HepG2 (cell line): ENCODE results near the gene TEX22. TPM values are rescaled to one million over a fixed set of nuclear protein-coding genes. Genes with fewer than 3 reads are reported as not detected.
A peak's percentile ranks its signal among the peaks of the same experiment; 100 is the strongest.

Experiments
- ATAC-seq: fragments of 200-7000 bp; cut with Tn5 transposase; 3 replicates; pipeline ENCODE4 v1.9.1; 2020; ENCODE audit warnings: mild to moderate bottlenecking, moderate library complexity
- BruUV-seq: library from RNA; stranded (reverse); fragments of 400-500 nt; replicated peaks from 2 replicates; lab custom pipeline; 2021; lab: Mats Ljungman, UMichigan
- CTCF ChIA-PET: fragments of 300-600 bp; formaldehyde crosslinking; extraction: SDS; loops from one replicate; lab custom pipeline; 2021; ENCODE audit warnings: low total read pairs, inconsistent platforms, low intra/inter-chr PET ratio; lab: Yijun Ruan, JAX
- POLR2A ChIA-PET: fragments of 350-600 bp; sonication (Branson Sonifier 250); formaldehyde crosslinking; loops from one replicate; lab custom pipeline; 2020; ENCODE audit warnings: antibody characterized with exemption, inconsistent platforms; lab: Yijun Ruan, JAX
- DNase-seq: peaks from one replicate; pipeline ENCODE4 v3.0.0-alpha.2; 2015; ENCODE audit warnings: low spot score
- FAIRE-seq: peaks from 3 replicates; lab custom pipeline; 2011; peaks lifted over from hg19 to GRCh38; lab: Jason Lieb, UNC
- H2AFZ ChIP-seq: one replicate; pipeline ENCODE4 v1.6.1; 2011; ENCODE audit warnings: low read length, inconsistent platforms
- H3K27ac ChIP-seq: fragments of 300-600 bp; 3 replicates; pipeline ENCODE4 v1.8.0; 2011; ENCODE audit warnings: mixed run types, mild to moderate bottlenecking, mixed read lengths, low read length, inconsistent platforms; ENCODE audit not compliant: insufficient read depth; ENCODE audit errors: extremely low read length
- H3K27me3 ChIP-seq, 2 experiments: fragments of 200-600 bp in 1 of 2; 2 replicates in 1 of 2; 3 replicates in 1 of 2; pipeline versions ENCODE4 v1.6.0 to v1.8.0; 2011; ENCODE audit warnings: low read length in 2 of 2, mild to moderate bottlenecking in 2 of 2, moderate library complexity in 2 of 2, inconsistent platforms in 1 of 2; ENCODE audit not compliant: insufficient read depth in 2 of 2, control insufficient read depth in 1 of 2
- H3K36me3 ChIP-seq, 2 experiments: fragments of 200-600 bp in 1 of 2; replicated peaks in 1 of 2; 2 replicates in 1 of 2; 3 replicates in 1 of 2; pipeline versions ENCODE4 v1.5.1 to v1.8.0; 2011; ENCODE audit warnings: low read length in 2 of 2, inconsistent platforms in 1 of 2; ENCODE audit not compliant: insufficient read depth in 2 of 2, control insufficient read depth in 1 of 2
- H3K4me1 ChIP-seq: 2 replicates; pipeline ENCODE4 v1.5.1; 2012; ENCODE audit warnings: low read length, inconsistent platforms; ENCODE audit not compliant: insufficient read depth
- H3K4me2 ChIP-seq: 2 replicates; pipeline ENCODE4 v1.6.0; 2011; ENCODE audit warnings: low read depth, low read length, inconsistent platforms
- H3K4me3 ChIP-seq, 3 experiments: fragments of 200-600 bp in 1 of 3; sonication (generic), shearing (Covaris generic) in 1 of 3; replicated peaks in 1 of 3; 2 replicates each; pipeline ENCODE4 v1.5.1; 2011 to 2016; ENCODE audit warnings: low read length in 3 of 3, inconsistent platforms in 2 of 3, low read depth in 2 of 3, mild to moderate bottlenecking in 2 of 3, control low read depth in 1 of 3, mixed read lengths in 1 of 3; ENCODE audit not compliant: insufficient read depth in 1 of 3
- H3K79me2 ChIP-seq: one replicate; pipeline ENCODE4 v1.6.1; 2011; ENCODE audit warnings: low read length, inconsistent platforms; ENCODE audit not compliant: insufficient read depth
- H3K9ac ChIP-seq: 2 replicates; pipeline ENCODE4 v1.6.0; 2011; ENCODE audit warnings: mild to moderate bottlenecking, low read depth, low read length, inconsistent platforms; ENCODE audit not compliant: insufficient read depth
- H3K9me3 ChIP-seq: 2 replicates; pipeline ENCODE4 v1.5.1; 2012; ENCODE audit warnings: mild to moderate bottlenecking, low read length
- H4K20me1 ChIP-seq: 2 replicates; pipeline ENCODE4 v1.6.0; 2011; ENCODE audit warnings: inconsistent platforms, mild to moderate bottlenecking, low read length, moderate library complexity; ENCODE audit not compliant: insufficient read depth
- HOXA3 ChIP-seq: sonication (generic); formaldehyde crosslinking; IDR thresholded peaks from 2 replicates; pipeline ENCODE4 v1.5.0; 2020; ENCODE audit warnings: missing genetic modification reagents
- IRF2 ChIP-seq: IDR thresholded peaks from 2 replicates; pipeline ENCODE4 v1.6.1; 2018; ENCODE audit warnings: missing genetic modification reagents, missing compliant biosample characterization
- MTA1 ChIP-seq: sonication (generic); formaldehyde crosslinking; IDR thresholded peaks from 2 replicates; pipeline ENCODE4 v1.4.0; 2020; ENCODE audit warnings: missing genetic modification reagents, mild to moderate bottlenecking, borderline replicate concordance
- PCBP1 ChIP-seq: fragments of 200-400 bp; formaldehyde crosslinking; IDR thresholded peaks from 2 replicates; pipeline ENCODE4 v1.6.1; 2017; ENCODE audit warnings: mild to moderate bottlenecking, low read depth, low read length, borderline replicate concordance
- STAG1 ChIP-seq: sonication (generic); formaldehyde crosslinking; IDR thresholded peaks from 2 replicates; pipeline ENCODE4 v1.4.0; 2020; ENCODE audit warnings: missing genetic modification reagents
- TAF1 ChIP-seq: sonication (generic); formaldehyde crosslinking; IDR thresholded peaks from 2 replicates; pipeline ENCODE4 v1.4.0; 2020; ENCODE audit warnings: missing genetic modification reagents
- ZFP41 ChIP-seq: sonication (generic); formaldehyde crosslinking; IDR thresholded peaks from 2 replicates; pipeline ENCODE4 v1.4.0; 2020; ENCODE audit warnings: mild to moderate bottlenecking, missing genetic modification reagents, borderline replicate concordance
- ZNF101 ChIP-seq: sonication (generic); formaldehyde crosslinking; IDR thresholded peaks from 2 replicates; pipeline ENCODE4 v1.4.0; 2020; ENCODE audit warnings: mild to moderate bottlenecking, low read depth, missing genetic modification reagents, borderline replicate concordance
- ZNF629 ChIP-seq: sonication (generic); formaldehyde crosslinking; conservative IDR thresholded peaks from 2 replicates; pipeline ENCODE4 v1.5.0; 2020; ENCODE audit warnings: missing genetic modification reagents
- WGBS: methylation state at CpG from one replicate; pipeline ENCODE4 v1.1.6; 2017; ENCODE audit warnings: low lambda C conversion rate; 5-methylcytosine and 5-hydroxymethylcytosine counted together
- in situ Hi-C: cut with HindIII; loops from 2 replicates; pipeline ENCODE4 v1.10.0; 2017; ENCODE audit warnings: low pct_unique_long_range_greater_than_20kb; ENCODE audit not compliant: extremely low pct_ligation_motif_present
- intact Hi-C: fragments of 100-400 bp; cut with micrococcal nuclease; formaldehyde crosslinking; loops from one replicate; pipeline ENCODE4 v1.10.0; 2022; ENCODE audit not compliant: unreplicated experiment
- polyA plus RNA-seq, 8 experiments: library from polyadenylated mRNA; depleted of rRNA in 3 of 8; stranded (reverse) in 7 of 8; unstranded in 1 of 8; fragments of >200 nt; fragmentation: Illumina TruSeq in 4 of 8; extraction: Trizol in 4 of 8; gene quantifications; 2 replicates each; pipeline versions ENCODE4 v1.2.1 to v1.2.3, GENCODE V29; 2011 to 2016; ENCODE audit warnings: low read depth in 4 of 8, missing spikeins in 1 of 8, mixed read lengths in 1 of 8; ENCODE audit not compliant: insufficient read depth in 1 of 8
- total RNA-seq, 5 experiments: library from RNA; depleted of rRNA; stranded (reverse); fragments of >200 nt; fragmentation: Illumina TruSeq; extraction: Trizol; gene quantifications; 2 replicates each; pipeline ENCODE4 v1.2.3, GENCODE V29; 2016; ENCODE audit warnings: low read depth in 1 of 5
- TF ChIP-seq, protein P1 (sequence below): sonication (generic); formaldehyde crosslinking; IDR thresholded peaks from 2 replicates; pipeline ENCODE4 v1.4.0; 2020; ENCODE audit warnings: mild to moderate bottlenecking, missing genetic modification reagents
- TF ChIP-seq, protein P2 (sequence below): sonication (generic); formaldehyde crosslinking; IDR thresholded peaks from 2 replicates; pipeline ENCODE4 v1.9.0; 2022; ENCODE audit warnings: missing genetic modification reagents, mild to moderate bottlenecking, borderline replicate concordance
- TF ChIP-seq, protein P3 (sequence below): sonication (generic); formaldehyde crosslinking; IDR thresholded peaks from 2 replicates; pipeline ENCODE4 v1.4.0; 2020; ENCODE audit warnings: mild to moderate bottlenecking, missing genetic modification reagents

TEX22 gene
- total and polyA plus RNA-seq, 2 of the 13 experiments (the other 11 are each of a cell fraction or from before 2014, with no cell fraction given): 0.07 to 0.27 TPM

GRCh38 chr14:105420974-105421674, 22.8 kb downstream of the TEX22 start:
- intact Hi-C loops (no loop called here), in situ Hi-C loops (loop anchor here (5.0 kb wide), 1 partner anchor 106 kb away; the partner anchor contains the start of gene TMEM121)
- ChIA-PET POLR2A (no interaction called here), CTCF (no interaction called here)
- Histone ChIP-seq H3K4me1 (peaks cover 43% of the 10 kb centered on the region), H3K4me3 (peak overlapping the region; percentile 67 to 88 (median 86)), H3K4me2 (peak overlapping the region; percentile 81), H3K9ac (peak overlapping the region; percentile 89), H3K9me3 (no peaks in the 10 kb centered on the region), H4K20me1 (0 out of 2 replicates have a peak, but pooled peaks cover 2% of the 10 kb centered on the region), H2AFZ (no peak overlapping the region), H3K79me2 (peaks cover 47% of the 10 kb centered on the region), H3K27me3 (no peaks in the 10 kb centered on the region; a peak in 1 of 5 replicates), H3K27ac (peak overlapping the region; percentile 72), H3K36me3 (peaks cover 1 to 9% of the 10 kb centered on the region in 2 experiments; a peak in 2 of 5 replicates)
- DNase-seq (no peak), FAIRE-seq (no peak), ATAC-seq (peak; percentile 9; the same call in 2 of the 3 replicates)
- WGBS: 55% methylated on average over 7 of the region's 23 CpGs
- BruUV-seq: no TSS peak
- no peak for TF ChIP-seq IRF2 (CRISPR knock-in tag)
- TF ChIP-seq ZNF101: no peak
- peak; percentile 19; the same call in 1 of the 2 replicates for TF ChIP-seq TAF1 (CRISPR knock-in tag)
- 0 out of 2 replicates have a peak, but pooled peaks have one; percentile 2 for TF ChIP-seq HOXA3 (CRISPR knock-in tag)
- TF ChIP-seq MTA1 (CRISPR knock-in tag): peak; percentile 42; the same call in 1 of the 2 replicates
- no peak for TF ChIP-seq ZFP41 (CRISPR knock-in tag)
- TF ChIP-seq, protein P1, sequence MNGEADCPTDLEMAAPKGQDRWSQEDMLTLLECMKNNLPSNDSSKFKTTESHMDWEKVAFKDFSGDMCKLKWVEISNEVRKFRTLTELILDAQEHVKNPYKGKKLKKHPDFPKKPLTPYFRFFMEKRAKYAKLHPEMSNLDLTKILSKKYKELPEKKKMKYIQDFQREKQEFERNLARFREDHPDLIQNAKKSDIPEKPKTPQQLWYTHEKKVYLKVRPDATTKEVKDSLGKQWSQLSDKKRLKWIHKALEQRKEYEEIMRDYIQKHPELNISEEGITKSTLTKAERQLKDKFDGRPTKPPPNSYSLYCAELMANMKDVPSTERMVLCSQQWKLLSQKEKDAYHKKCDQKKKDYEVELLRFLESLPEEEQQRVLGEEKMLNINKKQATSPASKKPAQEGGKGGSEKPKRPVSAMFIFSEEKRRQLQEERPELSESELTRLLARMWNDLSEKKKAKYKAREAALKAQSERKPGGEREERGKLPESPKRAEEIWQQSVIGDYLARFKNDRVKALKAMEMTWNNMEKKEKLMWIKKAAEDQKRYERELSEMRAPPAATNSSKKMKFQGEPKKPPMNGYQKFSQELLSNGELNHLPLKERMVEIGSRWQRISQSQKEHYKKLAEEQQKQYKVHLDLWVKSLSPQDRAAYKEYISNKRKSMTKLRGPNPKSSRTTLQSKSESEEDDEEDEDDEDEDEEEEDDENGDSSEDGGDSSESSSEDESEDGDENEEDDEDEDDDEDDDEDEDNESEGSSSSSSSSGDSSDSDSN (CRISPR knock-in tag): peak; percentile 35; the same call in 1 of the 2 replicates
- TF ChIP-seq, protein P2, sequence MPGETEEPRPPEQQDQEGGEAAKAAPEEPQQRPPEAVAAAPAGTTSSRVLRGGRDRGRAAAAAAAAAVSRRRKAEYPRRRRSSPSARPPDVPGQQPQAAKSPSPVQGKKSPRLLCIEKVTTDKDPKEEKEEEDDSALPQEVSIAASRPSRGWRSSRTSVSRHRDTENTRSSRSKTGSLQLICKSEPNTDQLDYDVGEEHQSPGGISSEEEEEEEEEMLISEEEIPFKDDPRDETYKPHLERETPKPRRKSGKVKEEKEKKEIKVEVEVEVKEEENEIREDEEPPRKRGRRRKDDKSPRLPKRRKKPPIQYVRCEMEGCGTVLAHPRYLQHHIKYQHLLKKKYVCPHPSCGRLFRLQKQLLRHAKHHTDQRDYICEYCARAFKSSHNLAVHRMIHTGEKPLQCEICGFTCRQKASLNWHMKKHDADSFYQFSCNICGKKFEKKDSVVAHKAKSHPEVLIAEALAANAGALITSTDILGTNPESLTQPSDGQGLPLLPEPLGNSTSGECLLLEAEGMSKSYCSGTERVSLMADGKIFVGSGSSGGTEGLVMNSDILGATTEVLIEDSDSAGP (CRISPR knock-in tag): peak; percentile 37; the same call in 1 of the 2 replicates
- TF ChIP-seq PCBP1: peak; percentile 66; the same call in 1 of the 2 replicates
- TF ChIP-seq STAG1 (CRISPR knock-in tag): no peak
- TF ChIP-seq, protein P3, sequence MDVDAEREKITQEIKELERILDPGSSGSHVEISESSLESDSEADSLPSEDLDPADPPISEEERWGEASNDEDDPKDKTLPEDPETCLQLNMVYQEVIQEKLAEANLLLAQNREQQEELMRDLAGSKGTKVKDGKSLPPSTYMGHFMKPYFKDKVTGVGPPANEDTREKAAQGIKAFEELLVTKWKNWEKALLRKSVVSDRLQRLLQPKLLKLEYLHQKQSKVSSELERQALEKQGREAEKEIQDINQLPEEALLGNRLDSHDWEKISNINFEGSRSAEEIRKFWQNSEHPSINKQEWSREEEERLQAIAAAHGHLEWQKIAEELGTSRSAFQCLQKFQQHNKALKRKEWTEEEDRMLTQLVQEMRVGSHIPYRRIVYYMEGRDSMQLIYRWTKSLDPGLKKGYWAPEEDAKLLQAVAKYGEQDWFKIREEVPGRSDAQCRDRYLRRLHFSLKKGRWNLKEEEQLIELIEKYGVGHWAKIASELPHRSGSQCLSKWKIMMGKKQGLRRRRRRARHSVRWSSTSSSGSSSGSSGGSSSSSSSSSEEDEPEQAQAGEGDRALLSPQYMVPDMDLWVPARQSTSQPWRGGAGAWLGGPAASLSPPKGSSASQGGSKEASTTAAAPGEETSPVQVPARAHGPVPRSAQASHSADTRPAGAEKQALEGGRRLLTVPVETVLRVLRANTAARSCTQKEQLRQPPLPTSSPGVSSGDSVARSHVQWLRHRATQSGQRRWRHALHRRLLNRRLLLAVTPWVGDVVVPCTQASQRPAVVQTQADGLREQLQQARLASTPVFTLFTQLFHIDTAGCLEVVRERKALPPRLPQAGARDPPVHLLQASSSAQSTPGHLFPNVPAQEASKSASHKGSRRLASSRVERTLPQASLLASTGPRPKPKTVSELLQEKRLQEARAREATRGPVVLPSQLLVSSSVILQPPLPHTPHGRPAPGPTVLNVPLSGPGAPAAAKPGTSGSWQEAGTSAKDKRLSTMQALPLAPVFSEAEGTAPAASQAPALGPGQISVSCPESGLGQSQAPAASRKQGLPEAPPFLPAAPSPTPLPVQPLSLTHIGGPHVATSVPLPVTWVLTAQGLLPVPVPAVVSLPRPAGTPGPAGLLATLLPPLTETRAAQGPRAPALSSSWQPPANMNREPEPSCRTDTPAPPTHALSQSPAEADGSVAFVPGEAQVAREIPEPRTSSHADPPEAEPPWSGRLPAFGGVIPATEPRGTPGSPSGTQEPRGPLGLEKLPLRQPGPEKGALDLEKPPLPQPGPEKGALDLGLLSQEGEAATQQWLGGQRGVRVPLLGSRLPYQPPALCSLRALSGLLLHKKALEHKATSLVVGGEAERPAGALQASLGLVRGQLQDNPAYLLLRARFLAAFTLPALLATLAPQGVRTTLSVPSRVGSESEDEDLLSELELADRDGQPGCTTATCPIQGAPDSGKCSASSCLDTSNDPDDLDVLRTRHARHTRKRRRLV (CRISPR knock-in tag): 0 out of 2 replicates have a peak, but pooled peaks have one; percentile 25
- TF ChIP-seq ZNF629 (CRISPR knock-in tag): peak; percentile 32; the same call in 1 of the 2 replicates
